HCT116 (cell line): ENCODE measurements around the gene PPP1R36. TPM values are rescaled to one million over a fixed set of nuclear protein-coding genes. Genes with fewer than 3 reads are reported as not detected.

Experiments
- ATAC-seq: fragments of 200-7000 bp; cut with Tn5 transposase; 2 replicates; pipeline ENCODE4 v1.9.1; 2020; ENCODE audit warnings: mild to moderate bottlenecking, moderate library complexity
- BruUV-seq: library from RNA; stranded (reverse); fragments of 400-500 nt; replicated peaks from 2 replicates; lab custom pipeline; 2021; lab: Mats Ljungman, UMichigan
- CTCF ChIA-PET: fragments of 300-600 bp; sonication (Branson Sonifier 250); formaldehyde crosslinking; loops from one replicate; lab custom pipeline; 2021; ENCODE audit warnings: antibody characterized with exemption; lab: Charles Lee
- POLR2A ChIA-PET: fragments of 300-600, 350-600 bp; sonication (Branson Sonifier 250); formaldehyde crosslinking; loops from one replicate; lab custom pipeline; 2021; ENCODE audit warnings: antibody characterized with exemption; lab: Charles Lee
- RAD21 ChIA-PET, 2 experiments: fragments of 300-600 bp; sonication (Branson Sonifier 250); formaldehyde crosslinking; loops; one replicate each; lab custom pipeline; 2023; ENCODE audit warnings: low total read pairs in 2 of 2; ENCODE audit not compliant: uncharacterized antibody in 2 of 2, unreplicated experiment in 2 of 2, low non-redundant PET in 1 of 2; lab: Charles Lee
- DNase-seq: peaks from one replicate; pipeline ENCODE4 v3.0.0-alpha.2; 2010; ENCODE audit warnings: low read depth, low spot score
- H2AFZ ChIP-seq: fragments of 200-600 bp; shearing (Covaris generic), sonication (generic); 2 replicates; pipeline ENCODE4 v1.6.1; 2017; ENCODE audit warnings: low read depth, mixed run types, mixed read lengths, antibody characterized with exemption, low read length; ENCODE audit not compliant: poor library complexity, severe bottlenecking
- H3K27ac ChIP-seq: 2 replicates; pipeline ENCODE4 v1.5.1; 2012; ENCODE audit warnings: low read depth, low read length
- H3K27me3 ChIP-seq: fragments of 200-600 bp; sonication (generic); 2 replicates; pipeline ENCODE4 v1.6.1; 2016; ENCODE audit warnings: mixed run types, low read length, mixed read lengths; ENCODE audit not compliant: insufficient read depth
- H3K36me3 ChIP-seq, 2 experiments: fragments of 200-500 bp in 1 of 2; fragments of 200-600 bp in 1 of 2; sonication (Bioruptor generic) in 1 of 2; sonication (generic) in 1 of 2; 2 replicates each; pipeline versions ENCODE4 v1.5.1 to v1.6.1; 2014 to 2016; ENCODE audit warnings: low read length in 2 of 2, inconsistent platforms in 1 of 2, mixed read lengths in 1 of 2, mixed run types in 1 of 2; ENCODE audit not compliant: insufficient read depth in 2 of 2, control insufficient read depth in 1 of 2
- H3K4me1 ChIP-seq, 2 experiments: fragments of 200-600 bp in 1 of 2; sonication (generic) in 1 of 2; 2 replicates each; pipeline versions ENCODE4 v1.5.1 to v1.6.1; 2012 to 2017; ENCODE audit warnings: low read length in 2 of 2, inconsistent platforms in 1 of 2, mild to moderate bottlenecking in 1 of 2, mixed read lengths in 1 of 2, mixed run types in 1 of 2, moderate library complexity in 1 of 2; ENCODE audit not compliant: insufficient read depth in 2 of 2, control insufficient read depth in 1 of 2
- H3K4me2 ChIP-seq: fragments of 200-600 bp; sonication (generic); 2 replicates; pipeline ENCODE4 v1.6.1; 2017; ENCODE audit warnings: mixed run types, low read length, mixed read lengths
- H3K4me3 ChIP-seq, 2 experiments: fragments of 200-600 bp in 1 of 2; sonication (generic) in 1 of 2; replicated peaks in 1 of 2; 2 replicates each; pipeline ENCODE4 v1.5.1; 2011 to 2016; ENCODE audit warnings: low read length in 2 of 2, control low read depth in 1 of 2, low read depth in 1 of 2, mild to moderate bottlenecking in 1 of 2, mixed read lengths in 1 of 2, mixed run types in 1 of 2
- H3K79me2 ChIP-seq: fragments of 200-600 bp; sonication (generic); 2 replicates; pipeline ENCODE4 v1.6.1; 2017; ENCODE audit warnings: mild to moderate bottlenecking, mixed run types, low read length, moderate library complexity, mixed read lengths; ENCODE audit not compliant: insufficient read depth
- H3K9ac ChIP-seq: fragments of 200-600 bp; sonication (generic); 2 replicates; pipeline ENCODE4 v1.6.1; 2016; ENCODE audit warnings: low read length, mixed read lengths
- H3K9me2 ChIP-seq: fragments of 200-600 bp; sonication (generic), shearing (Covaris generic); 2 replicates; pipeline ENCODE4 v1.6.1; 2017; ENCODE audit warnings: mixed run types, mild to moderate bottlenecking, moderate library complexity; ENCODE audit not compliant: insufficient read depth
- H3K9me3 ChIP-seq, 2 experiments: fragments of 200-500 bp in 1 of 2; fragments of 200-600 bp in 1 of 2; sonication (Bioruptor generic) in 1 of 2; sonication (generic) in 1 of 2; 2 replicates each; pipeline ENCODE4 v1.6.1; 2014 to 2017; ENCODE audit warnings: low read length in 2 of 2, mixed read lengths in 2 of 2, inconsistent platforms in 1 of 2, low read depth in 1 of 2, mild to moderate bottlenecking in 1 of 2, mixed run types in 1 of 2, moderate library complexity in 1 of 2; ENCODE audit not compliant: control insufficient read depth in 1 of 2, insufficient read depth in 1 of 2
- H4K20me1 ChIP-seq: fragments of 200-600 bp; sonication (generic), shearing (Covaris generic); 2 replicates; pipeline ENCODE4 v1.6.1; 2017; ENCODE audit warnings: mixed run types, mild to moderate bottlenecking, moderate library complexity; ENCODE audit not compliant: insufficient read depth
- CBX3 ChIP-seq: IDR thresholded peaks from 2 replicates; pipeline ENCODE4 v1.6.1; 2012; ENCODE audit warnings: low read depth
- EGR1 ChIP-seq: IDR thresholded peaks from 2 replicates; pipeline ENCODE4 v1.6.1; 2012; ENCODE audit warnings: low read depth
- ELF1 ChIP-seq: IDR thresholded peaks from 2 replicates; pipeline ENCODE4 v1.6.1; 2012; ENCODE audit warnings: low read depth, borderline replicate concordance
- EZH2 ChIP-seq: fragments of 200-600 bp; sonication (generic); IDR thresholded peaks from 2 replicates; pipeline ENCODE4 v1.6.1; 2017; ENCODE audit warnings: antibody characterized with exemption, mixed run types
- JUND ChIP-seq: IDR thresholded peaks from 2 replicates; pipeline ENCODE4 v1.6.1; 2012
- POLR2AphosphoS5 ChIP-seq: IDR thresholded peaks from 2 replicates; pipeline ENCODE4 v1.6.1; 2011; ENCODE audit warnings: mild to moderate bottlenecking, low read depth, low read length, moderate library complexity
- RAD21 ChIP-seq: IDR thresholded peaks from 2 replicates; pipeline ENCODE4 v1.6.1; 2012; ENCODE audit warnings: low read depth, mild to moderate bottlenecking
- SP1 ChIP-seq: IDR thresholded peaks from 2 replicates; pipeline ENCODE4 v1.6.1; 2012; ENCODE audit warnings: low read depth
- SRF ChIP-seq: IDR thresholded peaks from 2 replicates; pipeline ENCODE4 v1.6.1; 2012; ENCODE audit warnings: low read depth
- TCF7L2 ChIP-seq: IDR thresholded peaks from 2 replicates; pipeline ENCODE4 v1.7.0; 2011; ENCODE audit warnings: borderline replicate concordance, inconsistent platforms; ENCODE audit not compliant: insufficient read depth, insufficient read length; ENCODE audit errors: extremely low read depth
- YY1 ChIP-seq: IDR thresholded peaks from 2 replicates; pipeline ENCODE4 v1.6.1; 2011; ENCODE audit warnings: low read length, low read depth, moderate library complexity, mild to moderate bottlenecking; ENCODE audit not compliant: insufficient replicate concordance; ENCODE audit errors: extremely low read depth
- ZNF274 ChIP-seq: fragments of 200-500 bp; sonication (Bioruptor generic); IDR thresholded peaks from 2 replicates; pipeline ENCODE4 v1.6.1; 2014; ENCODE audit warnings: mild to moderate bottlenecking, low read depth, low read length, inconsistent platforms
- intact Hi-C: fragments of 100-400 bp; cut with micrococcal nuclease; formaldehyde crosslinking; loops from 2 replicates; pipeline ENCODE4 v1.10.0; 2022
- total RNA-seq: library from RNA; stranded (reverse); gene quantifications from one replicate; pipeline ENCODE4 v1.2.1, GENCODE V29; 2021; ENCODE audit not compliant: unreplicated experiment
- TF ChIP-seq, protein P1 (sequence below): IDR thresholded peaks from 2 replicates; pipeline ENCODE4 v1.6.1; 2011; ENCODE audit warnings: mild to moderate bottlenecking, low read length, moderate library complexity; ENCODE audit not compliant: insufficient replicate concordance; ENCODE audit errors: extremely low read depth
- TF ChIP-seq, protein P2 (sequence below): IDR thresholded peaks from 2 replicates; pipeline ENCODE4 v1.6.1; 2012

PPP1R36 gene
- total RNA-seq, 1 experiment from 2014 or later = 0.47 TPM

DNA sequence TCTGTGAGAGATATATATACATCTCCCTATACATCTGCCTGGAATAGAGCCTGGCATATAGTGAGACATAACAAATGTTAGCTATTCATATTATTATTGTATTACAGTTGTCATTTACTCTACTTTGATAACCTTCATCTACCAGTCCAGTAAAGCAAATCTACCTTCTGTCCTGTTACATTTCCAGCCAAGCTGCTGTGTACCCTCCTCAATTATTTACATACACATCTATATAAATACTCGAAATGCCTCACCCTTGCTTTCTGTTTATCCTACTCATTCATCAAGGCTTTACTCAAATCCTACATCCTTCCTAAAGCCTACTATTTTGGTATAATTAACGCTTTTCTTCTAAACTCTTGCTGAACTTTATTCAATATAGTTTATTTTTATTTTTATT lies 36.5 kb upstream of the PPP1R36 start:
- 0 out of 2 replicates have a peak, but pooled peaks cover 3% of the 10 kb centered on the region for H4K20me1 ChIP-seq
- intact Hi-C loops = loop anchor here (10.0 kb wide), 1 partner anchor 122 kb away; no protein-coding TSS in a partner anchor

DNA sequence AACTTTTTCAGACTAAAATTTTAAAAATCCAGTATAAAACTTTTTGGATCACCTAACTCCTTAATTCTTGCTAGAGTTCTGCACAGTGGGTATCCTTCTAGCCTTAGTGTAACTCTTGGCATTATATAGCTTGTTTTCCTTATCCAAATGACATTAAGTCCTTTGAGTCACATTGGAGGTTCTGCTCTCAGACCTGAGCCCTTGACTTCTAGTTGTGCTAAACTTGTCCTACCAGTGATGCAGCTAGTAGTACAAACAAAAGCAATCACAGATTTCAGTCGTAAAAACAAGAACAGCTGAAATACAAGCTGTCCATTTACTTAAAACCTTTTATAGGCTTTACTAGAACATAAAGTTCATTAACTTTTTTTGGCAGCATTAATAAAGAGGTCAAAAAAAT lies 34.7 kb upstream of the PPP1R36 start:
- Histone ChIP-seq H3K4me3 (no peak overlapping the region), H3K4me2 (no peak overlapping the region), H3K27me3 (no peaks in the 10 kb centered on the region), H3K9ac (no peak overlapping the region), H3K36me3 (no peaks in the 10 kb centered on the region), H3K27ac (no peak overlapping the region), H3K79me2 (peaks cover 79% of the 10 kb centered on the region), H3K4me1 (peaks cover 9 to 13% of the 10 kb centered on the region in 2 experiments; a peak in 3 of 4 replicates), H2AFZ (no peak overlapping the region), H3K9me3 (no peaks in the 10 kb centered on the region), H3K9me2 (no peaks in the 10 kb centered on the region), H4K20me1 (0 out of 2 replicates have a peak, but pooled peaks cover 3% of the 10 kb centered on the region)
- no peak for DNase-seq
- intact Hi-C loops = loop anchor here (10.0 kb wide), 1 partner anchor 120 kb away; no protein-coding TSS in a partner anchor
- BruUV-seq = no TSS peak
- ChIA-PET POLR2A (no interaction called here), CTCF (no interaction called here), RAD21 (no interaction called here)
- TF ChIP-seq EGR1 = no peak
- no peak for TF ChIP-seq SP1
- no peak for TF ChIP-seq RAD21
- TF ChIP-seq, protein P1, sequence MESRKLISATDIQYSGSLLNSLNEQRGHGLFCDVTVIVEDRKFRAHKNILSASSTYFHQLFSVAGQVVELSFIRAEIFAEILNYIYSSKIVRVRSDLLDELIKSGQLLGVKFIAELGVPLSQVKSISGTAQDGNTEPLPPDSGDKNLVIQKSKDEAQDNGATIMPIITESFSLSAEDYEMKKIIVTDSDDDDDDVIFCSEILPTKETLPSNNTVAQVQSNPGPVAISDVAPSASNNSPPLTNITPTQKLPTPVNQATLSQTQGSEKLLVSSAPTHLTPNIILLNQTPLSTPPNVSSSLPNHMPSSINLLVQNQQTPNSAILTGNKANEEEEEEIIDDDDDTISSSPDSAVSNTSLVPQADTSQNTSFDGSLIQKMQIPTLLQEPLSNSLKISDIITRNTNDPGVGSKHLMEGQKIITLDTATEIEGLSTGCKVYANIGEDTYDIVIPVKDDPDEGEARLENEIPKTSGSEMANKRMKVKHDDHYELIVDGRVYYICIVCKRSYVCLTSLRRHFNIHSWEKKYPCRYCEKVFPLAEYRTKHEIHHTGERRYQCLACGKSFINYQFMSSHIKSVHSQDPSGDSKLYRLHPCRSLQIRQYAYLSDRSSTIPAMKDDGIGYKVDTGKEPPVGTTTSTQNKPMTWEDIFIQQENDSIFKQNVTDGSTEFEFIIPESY = no peak
- TF ChIP-seq, protein P2, sequence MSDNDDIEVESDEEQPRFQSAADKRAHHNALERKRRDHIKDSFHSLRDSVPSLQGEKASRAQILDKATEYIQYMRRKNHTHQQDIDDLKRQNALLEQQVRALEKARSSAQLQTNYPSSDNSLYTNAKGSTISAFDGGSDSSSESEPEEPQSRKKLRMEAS = no peak
- TF ChIP-seq ELF1 = no peak
- no peak for TF ChIP-seq YY1
- TF ChIP-seq SRF = no peak
- TF ChIP-seq ZNF274 = no peak
- no peak for TF ChIP-seq CBX3
- TF ChIP-seq JUND = no peak
- TF ChIP-seq POLR2AphosphoS5 = no peak
- TF ChIP-seq TCF7L2 = no peak
- no peak for TF ChIP-seq EZH2
- ATAC-seq = no peak

More for the DNA sequence above, 36.5 kb upstream of the PPP1R36 start:
- no peak overlapping the region for H3K4me3 ChIP-seq
- H3K36me3 ChIP-seq = no peaks in the 10 kb centered on the region
- no peaks in the 10 kb centered on the region for H3K9me2 ChIP-seq
- TF ChIP-seq TCF7L2 (no peak), EZH2 (no peak)
- H3K27me3 ChIP-seq = no peaks in the 10 kb centered on the region
- H3K79me2 ChIP-seq = peaks cover 90% of the 10 kb centered on the region
- DNase-seq = no peak
- no peak for ATAC-seq
- ChIA-PET POLR2A (no interaction called here), CTCF (no interaction called here), RAD21 (no interaction called here)
- no peak overlapping the region for H3K9ac ChIP-seq
- H3K27ac ChIP-seq = no peak overlapping the region
- H3K4me2 ChIP-seq = no peak overlapping the region
- no peak overlapping the region for H2AFZ ChIP-seq
- BruUV-seq = no TSS peak
- no peaks in the 10 kb centered on the region for H3K9me3 ChIP-seq
- H3K4me1 ChIP-seq = peaks cover 15 to 24% of the 10 kb centered on the region in 2 experiments; a peak in 3 of 4 replicates
